Neural cell (in vitro differentiated cells): Measurements from ENCODE around the gene IDNK. TPM values are rescaled to one million over a fixed set of nuclear protein-coding genes. Genes with fewer than 3 reads are reported as not detected.

Experiments used
- H2AFZ ChIP-seq: fragments of 200-600, 300-800 bp; sonication (generic), shearing (Covaris generic); 2 replicates; pipeline ENCODE4 v1.6.0; 2014; ENCODE audit warnings: low read depth, mild to moderate bottlenecking, antibody characterized with exemption, low read length, moderate library complexity
- H3F3A ChIP-seq: fragments of 200-600 bp; shearing (Covaris generic); 2 replicates; pipeline ENCODE4 v1.6.1; 2016; ENCODE audit warnings: mild to moderate bottlenecking, moderate library complexity, mixed read lengths, antibody characterized with exemption, low read length; ENCODE audit not compliant: insufficient read depth, poor library complexity, severe bottlenecking
- H3K27ac ChIP-seq: fragments of 200-600, 300-800 bp; sonication (generic), shearing (Covaris generic); 2 replicates; pipeline ENCODE4 v1.5.1; 2014; ENCODE audit warnings: mild to moderate bottlenecking, low read length, moderate library complexity
- H3K27me3 ChIP-seq: fragments of 300-800, 200-600 bp; sonication (generic), shearing (Covaris generic); 2 replicates; pipeline ENCODE4 v1.6.0; 2014; ENCODE audit warnings: mild to moderate bottlenecking, low read depth, low read length, moderate library complexity; ENCODE audit not compliant: insufficient read depth
- H3K36me3 ChIP-seq: fragments of 300-800, 200-600 bp; sonication (generic), shearing (Covaris generic); 2 replicates; pipeline ENCODE4 v1.5.1; 2014; ENCODE audit warnings: mild to moderate bottlenecking, antibody characterized with exemption, low read length, moderate library complexity; ENCODE audit not compliant: insufficient read depth
- H3K4me2 ChIP-seq: fragments of 300-800, 200-600 bp; sonication (generic), shearing (Covaris generic); 2 replicates; pipeline ENCODE4 v1.6.0; 2014; ENCODE audit warnings: mild to moderate bottlenecking, low read length
- H3K4me3 ChIP-seq: fragments of 300-800, 200-600 bp; sonication (generic), shearing (Covaris generic); 2 replicates; pipeline ENCODE4 v1.5.1; 2014; ENCODE audit warnings: mild to moderate bottlenecking, low read length, moderate library complexity
- H3K79me2 ChIP-seq: fragments of 200-600 bp; shearing (Covaris generic); replicated peaks from 2 replicates; pipeline ENCODE4 v1.6.0; 2014; ENCODE audit warnings: mild to moderate bottlenecking, low read length, moderate library complexity; ENCODE audit not compliant: insufficient read depth
- H3K9ac ChIP-seq: fragments of 300-800, 200-600 bp; sonication (generic), shearing (Covaris generic); 2 replicates; pipeline ENCODE4 v1.6.1; 2016; ENCODE audit warnings: mild to moderate bottlenecking, low read length, mixed read lengths
- H3K9me2 ChIP-seq: fragments of 200-600 bp; shearing (Covaris generic); 2 replicates; pipeline ENCODE4 v1.6.1; 2016; ENCODE audit warnings: mild to moderate bottlenecking, low read length, mixed read lengths; ENCODE audit not compliant: insufficient read depth
- H3K9me3 ChIP-seq: fragments of 200-600, 300-800 bp; sonication (generic), shearing (Covaris generic); 2 replicates; pipeline ENCODE4 v1.6.1; 2016; ENCODE audit warnings: mild to moderate bottlenecking, mixed run types, low read length, moderate library complexity, mixed read lengths
- H4K20me1 ChIP-seq: fragments of 200-600 bp; shearing (Covaris generic); 2 replicates; pipeline ENCODE4 v1.6.1; 2016; ENCODE audit warnings: mild to moderate bottlenecking, mixed run types; ENCODE audit not compliant: insufficient read depth
- EP300 ChIP-seq: fragments of 450-650 bp; conservative IDR thresholded peaks from 2 replicates; pipeline ENCODE4 v1.6.1; 2014; ENCODE audit warnings: antibody characterized with exemption, mild to moderate bottlenecking, moderate library complexity; ENCODE audit not compliant: poor library complexity, severe bottlenecking
- EZH2 ChIP-seq: fragments of 200-600, 300-800 bp; shearing (Covaris generic), sonication (generic); IDR thresholded peaks from 2 replicates; pipeline ENCODE4 v1.6.1; 2014; ENCODE audit warnings: antibody characterized with exemption, low read length, borderline replicate concordance, mild to moderate bottlenecking; ENCODE audit not compliant: insufficient read depth, poor library complexity, severe bottlenecking
- POLR2AphosphoS5 ChIP-seq: IDR thresholded peaks from 2 replicates; pipeline ENCODE4 v1.6.1; 2012
- RAD21 ChIP-seq: fragments of 450-650 bp; conservative IDR thresholded peaks from 2 replicates; pipeline ENCODE4 v1.6.1; 2014; ENCODE audit warnings: antibody characterized with exemption, mild to moderate bottlenecking, moderate library complexity
- SMC3 ChIP-seq: fragments of 450-650 bp; conservative IDR thresholded peaks from 2 replicates; pipeline ENCODE4 v1.6.1; 2014; ENCODE audit warnings: antibody characterized with exemption, mild to moderate bottlenecking, moderate library complexity; ENCODE audit not compliant: poor library complexity
- TAF1 ChIP-seq: IDR thresholded peaks from 2 replicates; pipeline ENCODE4 v1.6.1; 2012; ENCODE audit warnings: low read depth
- polyA plus RNA-seq: library from polyadenylated mRNA; depleted of rRNA; stranded (reverse); fragments of >200 nt; gene quantifications from 2 replicates; pipeline ENCODE4 v1.2.3, GENCODE V29; 2014
- TF ChIP-seq, protein P1 (sequence below): fragments of 450-650 bp; IDR thresholded peaks from 2 replicates; pipeline ENCODE4 v1.5.1; 2014; ENCODE audit warnings: antibody characterized with exemption, mild to moderate bottlenecking, moderate library complexity; ENCODE audit not compliant: poor library complexity, severe bottlenecking
- TF ChIP-seq, protein P2 (sequence below): IDR thresholded peaks from 2 replicates; pipeline ENCODE4 v1.6.1; 2012; ENCODE audit warnings: borderline replicate concordance

IDNK gene
- polyA plus RNA-seq, 1 donor from 2014 or later, result 7.5 TPM

DNA sequence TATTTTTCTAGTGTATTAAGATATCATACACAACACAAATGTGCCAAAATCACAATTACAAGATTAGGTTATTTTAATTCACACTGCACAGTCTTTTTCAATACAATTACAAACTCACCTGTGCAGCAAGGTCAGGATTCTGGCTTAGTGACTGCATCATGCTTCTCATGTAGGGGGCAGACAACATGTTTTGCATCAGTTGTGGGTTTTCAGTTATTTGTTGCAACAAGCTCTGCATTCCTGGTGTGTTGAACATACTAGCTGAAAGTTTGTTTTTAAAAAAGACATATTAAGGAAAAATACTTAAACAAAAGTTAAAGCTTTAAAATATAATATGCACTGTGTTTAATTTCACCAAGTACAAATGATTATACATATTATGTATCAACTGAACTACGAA, 46.1 kb downstream of the IDNK start:
- Histone ChIP-seq H3K9me3 (no peaks in the 10 kb centered on the region), H2AFZ (no peak overlapping the region), H3K79me2 (no peaks in the 10 kb centered on the region), H4K20me1 (no peaks in the 10 kb centered on the region), H3K36me3 (peaks cover under 1% of the 10 kb centered on the region), H3K27me3 (no peaks in the 10 kb centered on the region), H3K9ac (no peak overlapping the region), H3K4me2 (no peak overlapping the region), H3K9me2 (no peaks in the 10 kb centered on the region), H3F3A (no peaks in the 10 kb centered on the region), H3K4me3 (no peak overlapping the region), H3K27ac (no peak overlapping the region)
- TF ChIP-seq, protein P1, sequence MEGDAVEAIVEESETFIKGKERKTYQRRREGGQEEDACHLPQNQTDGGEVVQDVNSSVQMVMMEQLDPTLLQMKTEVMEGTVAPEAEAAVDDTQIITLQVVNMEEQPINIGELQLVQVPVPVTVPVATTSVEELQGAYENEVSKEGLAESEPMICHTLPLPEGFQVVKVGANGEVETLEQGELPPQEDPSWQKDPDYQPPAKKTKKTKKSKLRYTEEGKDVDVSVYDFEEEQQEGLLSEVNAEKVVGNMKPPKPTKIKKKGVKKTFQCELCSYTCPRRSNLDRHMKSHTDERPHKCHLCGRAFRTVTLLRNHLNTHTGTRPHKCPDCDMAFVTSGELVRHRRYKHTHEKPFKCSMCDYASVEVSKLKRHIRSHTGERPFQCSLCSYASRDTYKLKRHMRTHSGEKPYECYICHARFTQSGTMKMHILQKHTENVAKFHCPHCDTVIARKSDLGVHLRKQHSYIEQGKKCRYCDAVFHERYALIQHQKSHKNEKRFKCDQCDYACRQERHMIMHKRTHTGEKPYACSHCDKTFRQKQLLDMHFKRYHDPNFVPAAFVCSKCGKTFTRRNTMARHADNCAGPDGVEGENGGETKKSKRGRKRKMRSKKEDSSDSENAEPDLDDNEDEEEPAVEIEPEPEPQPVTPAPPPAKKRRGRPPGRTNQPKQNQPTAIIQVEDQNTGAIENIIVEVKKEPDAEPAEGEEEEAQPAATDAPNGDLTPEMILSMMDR, result no peak
- TF ChIP-seq EZH2 (no peak), RAD21 (no peak), EP300 (no peak), POLR2AphosphoS5 (no peak), SMC3 (no peak)

DNA sequence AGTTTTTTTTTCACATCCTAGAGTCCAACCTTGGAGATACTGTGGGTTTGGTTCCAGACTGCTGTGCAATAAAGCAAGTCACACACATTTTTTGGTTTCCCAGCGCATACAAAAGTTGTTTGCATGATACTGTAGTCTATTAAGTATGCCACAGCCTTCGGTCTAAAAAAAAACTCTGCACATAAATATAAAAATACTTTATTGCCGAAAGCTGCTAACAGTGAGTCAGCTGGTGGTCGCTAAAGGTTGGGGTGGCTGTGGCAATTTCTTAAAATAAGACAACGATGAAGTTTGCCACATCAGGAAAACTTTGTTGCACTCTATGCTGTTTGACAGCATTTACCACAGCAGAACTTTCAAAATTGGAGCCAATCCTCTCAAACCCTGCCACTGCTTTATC, 47.4 kb downstream of the IDNK start:
- Histone ChIP-seq H3K36me3 (no peaks in the 10 kb centered on the region), H3K9ac (no peak overlapping the region), H2AFZ (no peak overlapping the region), H3K79me2 (no peaks in the 10 kb centered on the region), H3K9me3 (no peaks in the 10 kb centered on the region), H3K4me2 (no peak overlapping the region), H3K27ac (no peak overlapping the region), H3K4me3 (no peak overlapping the region), H3K27me3 (no peaks in the 10 kb centered on the region), H4K20me1 (no peaks in the 10 kb centered on the region), H3K9me2 (no peaks in the 10 kb centered on the region), H3F3A (no peaks in the 10 kb centered on the region)
- TF ChIP-seq, protein P1, result no peak
- TF ChIP-seq RAD21 (no peak), TAF1 (no peak)

DNA sequence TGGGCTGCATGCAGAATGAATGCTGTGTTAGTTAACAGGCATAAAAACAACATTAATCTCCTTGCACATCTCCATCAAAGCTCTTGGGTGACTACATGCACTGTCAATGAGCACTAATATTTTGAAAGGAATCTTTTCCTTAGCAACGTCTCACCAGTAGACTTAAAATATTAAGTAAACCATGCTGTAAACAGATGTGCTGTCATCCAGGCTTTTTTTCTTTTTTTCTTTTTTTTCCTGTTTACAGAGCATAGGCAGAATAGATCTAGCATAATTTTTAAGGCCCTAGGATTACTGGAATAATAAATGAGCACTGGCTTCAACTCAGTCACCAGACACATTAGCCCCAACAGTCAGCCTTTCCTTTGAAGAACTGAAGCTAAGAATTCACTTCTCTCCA, 48.5 kb downstream of the IDNK start:
- Histone ChIP-seq H4K20me1 (no peaks in the 10 kb centered on the region), H3K4me3 (no peak overlapping the region), H3K79me2 (no peaks in the 10 kb centered on the region), H3K27me3 (no peaks in the 10 kb centered on the region), H3K36me3 (no peaks in the 10 kb centered on the region), H3K9me2 (no peaks in the 10 kb centered on the region), H3F3A (no peaks in the 10 kb centered on the region), H3K9ac (no peak overlapping the region), H2AFZ (no peak overlapping the region), H3K9me3 (no peaks in the 10 kb centered on the region), H3K4me2 (no peak overlapping the region), H3K27ac (no peak overlapping the region)
- TF ChIP-seq, protein P2, sequence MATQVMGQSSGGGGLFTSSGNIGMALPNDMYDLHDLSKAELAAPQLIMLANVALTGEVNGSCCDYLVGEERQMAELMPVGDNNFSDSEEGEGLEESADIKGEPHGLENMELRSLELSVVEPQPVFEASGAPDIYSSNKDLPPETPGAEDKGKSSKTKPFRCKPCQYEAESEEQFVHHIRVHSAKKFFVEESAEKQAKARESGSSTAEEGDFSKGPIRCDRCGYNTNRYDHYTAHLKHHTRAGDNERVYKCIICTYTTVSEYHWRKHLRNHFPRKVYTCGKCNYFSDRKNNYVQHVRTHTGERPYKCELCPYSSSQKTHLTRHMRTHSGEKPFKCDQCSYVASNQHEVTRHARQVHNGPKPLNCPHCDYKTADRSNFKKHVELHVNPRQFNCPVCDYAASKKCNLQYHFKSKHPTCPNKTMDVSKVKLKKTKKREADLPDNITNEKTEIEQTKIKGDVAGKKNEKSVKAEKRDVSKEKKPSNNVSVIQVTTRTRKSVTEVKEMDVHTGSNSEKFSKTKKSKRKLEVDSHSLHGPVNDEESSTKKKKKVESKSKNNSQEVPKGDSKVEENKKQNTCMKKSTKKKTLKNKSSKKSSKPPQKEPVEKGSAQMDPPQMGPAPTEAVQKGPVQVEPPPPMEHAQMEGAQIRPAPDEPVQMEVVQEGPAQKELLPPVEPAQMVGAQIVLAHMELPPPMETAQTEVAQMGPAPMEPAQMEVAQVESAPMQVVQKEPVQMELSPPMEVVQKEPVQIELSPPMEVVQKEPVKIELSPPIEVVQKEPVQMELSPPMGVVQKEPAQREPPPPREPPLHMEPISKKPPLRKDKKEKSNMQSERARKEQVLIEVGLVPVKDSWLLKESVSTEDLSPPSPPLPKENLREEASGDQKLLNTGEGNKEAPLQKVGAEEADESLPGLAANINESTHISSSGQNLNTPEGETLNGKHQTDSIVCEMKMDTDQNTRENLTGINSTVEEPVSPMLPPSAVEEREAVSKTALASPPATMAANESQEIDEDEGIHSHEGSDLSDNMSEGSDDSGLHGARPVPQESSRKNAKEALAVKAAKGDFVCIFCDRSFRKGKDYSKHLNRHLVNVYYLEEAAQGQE, result no peak
